HG03045 (cell line): ENCODE data around the gene SMPD2.

Source experiments
- ATAC-seq: cut with Tn5 transposase; IDR thresholded peaks from one replicate; pipeline ENCODE4 v1.9.1; 2021; ENCODE audit warnings: mild to moderate bottlenecking, moderate library complexity; ENCODE audit not compliant: unreplicated experiment

Gene SMPD2

GRCh38 chr6:109483735-109484057 lies 43.2 kb downstream of the SMPD2 start:
- peak; percentile 8 for ATAC-seq

DNA sequence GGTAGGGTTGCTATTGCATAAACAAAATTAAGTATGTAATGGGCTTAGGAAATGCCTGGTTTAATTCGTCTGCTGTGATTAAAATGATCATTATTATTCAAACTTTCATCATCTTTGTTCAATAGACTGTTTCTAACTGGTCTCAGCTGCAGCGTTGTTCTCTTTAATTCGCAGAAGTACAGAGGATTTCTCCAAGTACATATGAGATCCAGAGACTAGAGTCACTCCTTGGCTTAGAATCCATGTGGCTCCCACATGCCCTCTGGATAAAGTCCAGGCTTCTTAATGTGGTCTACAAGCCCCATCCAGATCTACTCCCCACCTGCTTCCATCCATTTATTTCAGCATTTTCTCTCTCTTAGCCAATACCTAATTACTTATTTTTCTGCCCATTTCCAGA lies 43.6 kb downstream of the SMPD2 start:
- no peak for ATAC-seq

DNA sequence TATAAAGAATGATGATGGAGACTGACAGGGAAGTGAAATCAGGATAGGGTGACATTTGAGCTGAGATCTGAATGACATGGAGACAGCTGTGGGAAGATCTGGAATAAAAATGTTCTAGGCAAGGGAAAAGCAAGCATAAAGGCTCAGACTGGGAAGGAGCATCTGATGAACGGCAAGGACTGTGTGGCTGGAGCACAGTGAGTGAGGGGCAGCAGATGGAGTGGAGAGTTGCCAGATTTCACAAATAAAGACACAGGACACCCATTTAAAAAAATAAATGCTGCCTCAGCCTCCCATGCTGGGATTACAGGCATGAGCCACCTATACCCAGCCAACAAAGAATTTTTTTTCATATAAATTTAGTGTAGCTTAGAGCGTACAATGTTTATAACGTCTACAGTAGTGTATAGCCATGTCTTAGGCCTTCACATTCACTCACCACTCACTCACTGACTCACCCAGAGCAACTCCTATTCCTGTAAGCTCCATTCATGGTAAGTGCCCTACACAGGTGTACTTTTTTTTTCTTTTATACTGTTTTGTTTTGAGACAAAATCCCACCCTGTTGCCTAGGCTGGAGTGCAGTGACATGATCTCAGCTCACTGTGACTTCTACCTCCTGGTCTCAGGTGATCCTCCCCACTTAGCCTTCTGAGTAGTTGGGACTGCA lies 44.9 kb downstream of the SMPD2 start:
- no peak for ATAC-seq

DNA sequence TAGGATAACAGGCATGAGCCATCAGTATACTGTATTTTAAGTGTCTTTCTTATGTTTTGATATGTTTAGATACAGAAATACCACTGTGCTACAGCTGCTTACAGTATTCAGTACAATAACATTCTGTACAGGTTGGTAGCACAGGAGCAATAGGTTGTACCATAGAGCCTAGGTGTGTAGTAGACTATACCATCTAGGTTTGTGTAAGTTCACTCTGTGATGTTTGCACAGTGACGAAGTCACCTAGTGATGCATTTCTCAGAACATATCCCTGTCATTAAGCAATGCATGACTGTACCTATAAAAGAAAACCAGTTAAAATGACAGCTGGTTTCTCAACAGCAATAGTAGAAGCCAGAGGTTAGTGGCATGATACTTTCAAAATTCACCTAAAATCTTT lies 45.5 kb downstream of the SMPD2 start:
- no peak for ATAC-seq

DNA sequence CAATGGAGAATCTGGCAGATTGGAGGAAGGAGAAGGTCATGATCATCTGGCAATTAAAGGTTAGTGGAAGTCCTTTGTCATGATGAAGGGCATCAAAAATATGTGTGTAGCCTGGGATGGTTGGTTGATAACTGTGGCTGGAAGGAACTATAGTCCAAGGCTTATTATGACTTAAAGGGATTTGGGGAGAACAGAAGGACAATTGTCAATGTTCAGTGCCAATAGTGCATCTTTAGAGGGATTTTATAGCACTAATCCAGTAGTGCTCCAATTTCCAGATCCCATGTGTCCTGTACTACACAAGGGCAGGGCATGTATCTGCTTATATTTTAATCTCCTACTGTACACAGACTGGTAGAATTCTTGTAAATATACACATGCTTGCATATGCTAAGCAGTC lies 47.5 kb downstream of the SMPD2 start:
- ATAC-seq, result no peak

DNA sequence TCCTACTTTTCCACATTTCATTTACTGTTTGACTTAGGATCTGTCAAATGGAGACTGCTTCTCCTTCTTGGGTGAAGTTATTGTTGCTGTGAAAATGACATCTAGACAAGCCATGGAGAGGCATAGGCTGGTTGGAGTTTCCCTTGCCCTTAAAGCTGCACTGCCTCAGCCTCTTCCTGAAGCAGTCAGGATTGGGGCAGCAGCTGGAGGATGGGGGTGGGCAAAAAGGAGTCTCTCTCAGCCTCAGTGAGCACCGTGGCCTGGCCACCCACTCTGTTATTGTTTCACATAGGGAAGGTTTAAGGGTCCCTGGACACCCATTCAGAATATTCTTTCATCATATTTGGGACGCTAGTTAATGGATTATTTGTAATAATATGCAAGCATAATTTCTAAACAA lies 50.2 kb downstream of the SMPD2 start:
- ATAC-seq, result no peak

GRCh38 chr6:109491207-109491938 lies 50.8 kb downstream of the SMPD2 start:
- no peak for ATAC-seq
